Ovary (tissue), 10 donors: Measurements from ENCODE around the gene DRD5. TPM values are rescaled to one million over a fixed set of nuclear protein-coding genes. Genes with fewer than 3 reads are reported as not detected.
"Not testable (repeated sequence)": the region's sequence is repeated elsewhere in the genome, so short reads cannot be mapped to it uniquely, and the experiment has no call there.

Source experiments
- DNase-seq, 5 donors: peaks; one replicate each; pipeline ENCODE4 v3.0.0-alpha.2; 2019 to 2020
- H3K27ac ChIP-seq, 2 donors: fragments of 200-600 bp; one replicate each; pipeline versions ENCODE4 v1.5.1 to v1.8.0; 2019 to 2022
- H3K27me3 ChIP-seq: fragments of 200-600 bp; one replicate; pipeline ENCODE4 v1.8.0; 2022
- H3K36me3 ChIP-seq: fragments of 200-600 bp; sonication (generic); one replicate; pipeline ENCODE4 v1.5.1; 2019
- H3K4me1 ChIP-seq: one replicate; pipeline ENCODE4 v1.8.1; 2013; ENCODE audit warnings: mild to moderate bottlenecking, moderate library complexity; ENCODE audit not compliant: insufficient read depth
- H3K4me3 ChIP-seq: fragments of 200-600 bp; sonication (generic); one replicate; pipeline ENCODE4 v1.5.1; 2017
- H3K9me3 ChIP-seq, 2 donors: fragments of 200-600 bp in 1 of 2; sonication (generic) in 1 of 2; one replicate each; pipeline versions ENCODE4 v1.5.1 to v1.8.1; 2013 to 2019; ENCODE audit warnings: mild to moderate bottlenecking in 1 of 2, moderate library complexity in 1 of 2
- CTCF ChIP-seq, 3 donors: fragments of 450-650 bp in 2 of 3; fragments of 200-600 bp in 1 of 3; IDR thresholded peaks; one replicate each; pipeline versions ENCODE4 v1.5.1 to v1.8.0; 2016 to 2022; ENCODE audit warnings: antibody characterized with exemption in 3 of 3, mild to moderate bottlenecking in 1 of 3
- EP300 ChIP-seq: sonication (generic); formaldehyde crosslinking; IDR thresholded peaks from one replicate; pipeline ENCODE4 v1.6.1; 2017; ENCODE audit warnings: antibody characterized with exemption
- POLR2A ChIP-seq: fragments of 450-650 bp; IDR thresholded peaks from one replicate; pipeline ENCODE4 v1.6.1; 2017; ENCODE audit warnings: antibody characterized with exemption, mild to moderate bottlenecking, moderate library complexity
- WGBS, 3 donors: extraction: QIAGEN DNeasy Blood & Tissue Kit in 1 of 3; methylation state at CpG; one replicate each; pipeline versions ENCODE4 v1.1.5 to v1.1.7; 2013 to 2017; 5-methylcytosine and 5-hydroxymethylcytosine counted together
- intact Hi-C, 4 donors: fragments of 100-400 bp; cut with DNase I; formaldehyde crosslinking; loops; one replicate each; pipeline versions ENCODE4 v1.11.0 to v1.15.1; 2022 to 2023
- long read RNA-seq, 3 donors: library from polyadenylated mRNA in 2 of 3; unstranded in 2 of 3; transcript quantifications; one replicate each; pipeline ENCODE4 v2.0.0 and lab custom pipeline, GENCODE V29; 2021 to 2026
- polyA plus RNA-seq, 2 donors: library from polyadenylated mRNA; stranded (reverse); fragments of 200-250 nt in 1 of 2; fragments of 350-450 nt in 1 of 2; fragmentation: Illumina TruSeq in 1 of 2; extraction: RNeasy Lipid Tissue Mini Kit (QIAGEN cat#74804) in 1 of 2; gene quantifications; one replicate each; pipeline ENCODE4 v1.2.3, GENCODE V29; 2013 to 2014
- total RNA-seq, 7 donors: library from RNA; depleted of rRNA in 2 of 7; stranded (reverse); fragments of >200 nt in 2 of 7; fragmentation: NEBNext Ultra II Directional in 3 of 7; extraction: Animal tissue kit (Norgen Biotek cat#: 25700) in 3 of 7; gene quantifications; one replicate each; pipeline versions ENCODE4 v1.1.0 to v1.2.4, GENCODE V29; 2016 to 2023
- donor health status: DM: no; HTN: no; CAD: no; lungs with moderate emphysema.
- donor health status: DM: no; HTN: no; CAD: no.
- donor health status: Bipolar disorder and iron deficiency.
- donor health status: DM: yes; HTN: yes; CAD: no.
- donor health status: DM: no; HTN: no; CAD: no.
- donor health status: DM: yes; HTN: yes; CAD: no.

DRD5 gene
- total RNA-seq, result under 1 TPM in 1 of 7 donors, not detected in 6; 0.12 TPM
- not detected for polyA plus RNA-seq
- long read RNA-seq, donor 1, result 0 reads
- long read RNA-seq, donor 2, partial matches to known transcripts, result 0 of 1 reads
- long read RNA-seq, donor 2, other reads (novel, unspliced or antisense), result 0 of 1 reads
- long read RNA-seq, donor 3, result 0 reads

DNA sequence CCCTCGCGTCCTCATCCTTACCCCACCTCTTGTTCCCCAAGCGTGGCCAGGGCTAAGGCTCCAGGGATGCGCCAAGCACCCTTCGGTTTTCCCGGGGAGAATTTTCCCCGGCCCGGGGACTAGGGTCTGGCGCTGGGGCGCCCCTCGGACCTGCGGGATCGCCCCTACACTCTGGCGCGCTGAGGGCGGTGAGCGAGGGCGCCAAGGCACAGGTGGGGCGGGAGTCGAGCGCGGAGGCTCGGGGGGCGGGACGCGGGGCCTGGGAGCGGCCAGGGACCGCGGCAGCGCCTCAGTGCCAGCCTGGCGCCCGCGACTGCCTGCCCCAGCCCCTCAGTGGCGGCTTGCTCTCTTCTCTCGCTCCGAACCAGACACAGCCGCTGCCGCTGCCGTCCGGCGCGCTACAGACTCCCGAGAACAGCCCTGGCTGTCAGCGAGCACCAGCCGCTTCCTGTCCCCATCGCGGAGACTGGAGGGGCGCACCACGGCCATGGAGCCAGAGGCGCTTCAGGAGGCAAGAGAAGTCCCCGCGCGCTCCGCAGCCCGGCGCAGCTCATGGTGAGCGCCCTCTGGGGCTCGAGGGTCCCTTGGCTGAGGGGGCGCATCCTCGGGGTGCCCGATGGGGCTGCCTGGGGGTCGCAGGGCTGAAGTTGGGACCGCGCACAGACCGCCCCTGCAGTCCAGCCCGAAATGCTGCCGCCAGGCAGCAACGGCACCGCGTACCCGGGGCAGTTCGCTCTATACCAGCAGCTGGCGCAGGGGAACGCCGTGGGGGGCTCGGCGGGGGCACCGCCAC, at the start of gene DRD5:
TSS of gene DRD5 (plus strand) at position 292 of the 793 bp plus-strand sequence. CDS start at position 688, 396 bp downstream.
- H3K4me3 ChIP-seq, result no peak within 1 kb of the TSS
- DNase-seq, result no peak
- no peaks in the 10 kb centered on the region for H3K9me3 ChIP-seq
- no peaks in the 10 kb centered on the region for H3K36me3 ChIP-seq
- no peaks in the 10 kb centered on the region for H3K4me1 ChIP-seq
- no peak within 1 kb of the TSS for H3K27ac ChIP-seq
- WGBS, 3 donors, result 4 to 6% (median 5%) methylated on average over 56 to 78 of the region's 78 CpGs
- TF ChIP-seq POLR2A (no peak), CTCF (IDR thresholded peaks at IDR 0.05) (no peak), EP300 (no peak)
- intact Hi-C loops, result no loop called here
- no peaks in the 10 kb centered on the region for H3K27me3 ChIP-seq

DNA sequence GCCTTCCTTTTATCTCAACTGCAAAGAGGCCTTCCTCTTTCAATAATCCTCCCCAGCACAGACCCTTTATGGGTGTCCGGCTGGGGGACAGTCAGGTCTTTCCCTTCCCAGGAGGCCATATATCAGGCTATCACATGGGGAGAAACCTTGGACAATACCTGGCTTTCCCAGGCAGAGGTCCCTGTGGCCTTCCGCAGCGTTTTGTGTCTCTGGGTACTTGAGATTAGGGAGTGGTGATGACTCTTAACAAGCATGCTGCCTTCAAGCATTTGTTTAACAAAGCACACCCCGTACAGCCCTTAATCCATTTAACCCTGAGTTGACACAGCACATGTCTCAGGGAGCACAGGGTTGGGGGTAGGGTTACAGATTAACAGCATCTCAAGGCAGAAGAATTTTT, 49.2 kb upstream of the DRD5 start:
- 65 to 75% (median 71%) methylated on average over 3 to 4 of the region's 4 CpGs for WGBS, 3 donors
- DNase-seq, H3K27me3 ChIP-seq, H3K9me3 ChIP-seq, H3K4me1 ChIP-seq, H3K27ac ChIP-seq, H3K4me3 ChIP-seq, H3K36me3 ChIP-seq, intact Hi-C loops: not testable (repeated sequence)

GRCh38 chr4:9735515-9735914, 45.9 kb upstream of the DRD5 start:
- Histone ChIP-seq H3K4me1 (no peaks in the 10 kb centered on the region), H3K4me3 (no peak overlapping the region), H3K27me3 (no peaks in the 10 kb centered on the region), H3K27ac (no peak overlapping the region), H3K9me3 (no peaks in the 10 kb centered on the region), H3K36me3 (no peaks in the 10 kb centered on the region)
- no peak for DNase-seq
- intact Hi-C loops, result no loop called here
- TF ChIP-seq POLR2A (no peak), CTCF (IDR thresholded peaks at IDR 0.05) (no peak), EP300 (no peak)
- 87 to 93% (median 92%) methylated on average over 5 of the region's 5 CpGs for WGBS, 3 donors

DNA sequence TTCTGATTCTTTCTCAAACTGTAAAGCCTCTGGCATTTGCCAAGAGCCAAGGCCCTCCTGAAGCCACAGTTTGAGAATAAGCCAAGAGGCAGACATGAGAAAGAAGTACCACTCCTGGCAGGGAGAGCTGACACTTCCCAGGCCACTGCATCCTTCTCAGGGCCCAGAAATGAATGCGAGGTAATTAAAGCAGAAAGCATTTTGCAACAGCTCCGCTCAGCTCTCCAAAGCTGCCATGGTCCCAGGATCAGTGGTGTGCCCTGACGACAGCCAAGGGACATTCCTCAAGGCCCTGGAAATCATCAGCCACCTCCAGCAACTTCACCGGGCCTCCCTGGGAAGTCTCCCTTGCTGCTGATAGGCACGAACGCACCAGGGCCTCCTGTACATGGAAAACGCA, 44.2 kb upstream of the DRD5 start:
- intact Hi-C loops, DNase-seq, H3K27me3 ChIP-seq, H3K4me3 ChIP-seq, H3K9me3 ChIP-seq, H3K4me1 ChIP-seq, H3K36me3 ChIP-seq, H3K27ac ChIP-seq: not testable (repeated sequence)
- 30 to 43% (median 34%) methylated on average over 7 of the region's 7 CpGs for WGBS, 3 donors

GRCh38 chr4:9743789-9744188, 37.6 kb upstream of the DRD5 start:
- DNase-seq, H3K27me3 ChIP-seq, H3K36me3 ChIP-seq, intact Hi-C loops, H3K4me1 ChIP-seq, H3K27ac ChIP-seq, H3K9me3 ChIP-seq, H3K4me3 ChIP-seq: not testable (repeated sequence)
- 88 to 91% (median 89%) methylated on average over 4 of the region's 4 CpGs for WGBS, 3 donors

DNA sequence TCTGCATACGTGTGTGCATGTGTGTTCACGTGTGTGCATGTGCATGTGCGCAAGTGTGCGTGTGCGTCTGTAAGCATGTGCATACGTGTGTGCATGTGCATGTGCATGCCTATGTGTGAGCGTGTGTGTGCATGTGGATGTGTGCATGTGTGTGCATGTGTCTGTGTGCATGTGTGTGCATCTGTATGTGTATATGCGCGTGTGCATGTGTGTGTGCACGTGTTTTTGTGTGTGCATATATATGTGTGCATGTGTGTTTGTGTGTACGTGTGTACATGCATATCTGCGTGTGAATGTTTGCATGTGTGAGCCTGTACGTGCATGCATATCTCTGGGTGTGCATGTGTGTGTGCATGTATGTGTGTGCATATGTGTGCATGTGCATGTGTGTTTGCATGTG, 35.7 kb upstream of the DRD5 start:
- no peak overlapping the region for H3K27ac ChIP-seq
- H3K4me1 ChIP-seq, result no peaks in the 10 kb centered on the region
- H3K27me3 ChIP-seq, result no peaks in the 10 kb centered on the region
- WGBS, 3 donors, result 89 to 93% (median 91%) methylated on average over 13 of the region's 13 CpGs
- no peak for TF ChIP-seq POLR2A
- TF ChIP-seq CTCF (IDR thresholded peaks at IDR 0.05), result no peak
- no peak for TF ChIP-seq EP300
- no peak overlapping the region for H3K4me3 ChIP-seq
- intact Hi-C loops, result no loop called here
- H3K9me3 ChIP-seq, result no peaks in the 10 kb centered on the region
- H3K36me3 ChIP-seq, result no peaks in the 10 kb centered on the region
- no peak for DNase-seq
